ENCODE measurements around the gene SERPINF2. TPM values are rescaled to one million over a fixed set of nuclear protein-coding genes. Genes with fewer than 3 reads are reported as not detected.
A peak's percentile ranks its signal among the peaks of the same experiment; 100 is the strongest.

Gene SERPINF2
- polyA plus RNA-seq, 1 of the 3 experiments (the other 2 are of a cell fraction): 0.26 TPM

DNA sequence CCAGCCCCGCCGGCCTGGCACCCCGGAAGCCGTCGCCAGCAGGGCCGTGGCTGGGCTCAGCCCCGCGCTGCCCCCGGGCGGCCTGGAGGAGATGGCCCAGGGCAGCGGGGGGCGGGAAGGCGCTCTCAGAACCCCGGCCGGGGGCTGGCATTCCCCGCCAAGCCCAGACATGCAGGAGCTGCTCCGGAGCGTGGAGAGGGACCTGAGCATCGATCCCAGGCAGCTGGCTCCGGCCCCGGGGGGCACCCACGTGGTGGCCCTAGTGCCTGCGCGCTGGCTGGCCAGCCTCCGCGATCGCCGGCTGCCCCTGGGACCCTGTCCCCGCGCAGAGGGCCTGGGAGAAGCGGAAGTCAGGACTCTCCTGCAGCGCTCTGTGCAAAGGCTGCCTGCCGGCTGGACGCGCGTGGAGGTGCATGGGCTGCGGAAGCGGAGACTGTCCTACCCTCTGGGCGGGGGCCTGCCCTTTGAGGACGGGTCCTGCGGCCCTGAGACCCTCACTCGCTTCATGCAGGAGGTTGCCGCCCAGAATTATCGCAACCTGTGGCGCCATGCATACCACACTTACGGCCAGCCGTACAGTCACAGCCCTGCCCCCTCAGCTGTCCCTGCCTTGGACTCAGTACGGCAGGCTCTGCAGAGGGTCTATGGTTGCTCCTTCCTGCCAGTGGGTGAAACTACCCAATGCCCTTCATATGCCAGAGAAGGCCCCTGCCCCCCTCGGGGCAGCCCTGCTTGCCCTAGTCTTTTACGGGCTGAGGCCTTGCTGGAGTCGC is 17.6 kb upstream of the SERPINF2 start (continued):
- TF ChIP-seq RAD21 (IDR thresholded peaks at IDR 0.05; ENCODE audit: low read length): no peak
- TF ChIP-seq POLR2AphosphoS5 (IDR thresholded peaks at IDR 0.05; ENCODE audit: low read depth, low read length): no peak
- TF ChIP-seq TCF12 (IDR thresholded peaks at IDR 0.05): no peak
- TF ChIP-seq TEAD4 (IDR thresholded peaks at IDR 0.05; ENCODE audit: borderline replicate concordance, insufficient read depth): no peak
- TF ChIP-seq USF2 (IDR thresholded peaks at IDR 0.05; ENCODE audit: borderline replicate concordance, low read depth, low read length): no peak
- TF ChIP-seq, protein P1, sequence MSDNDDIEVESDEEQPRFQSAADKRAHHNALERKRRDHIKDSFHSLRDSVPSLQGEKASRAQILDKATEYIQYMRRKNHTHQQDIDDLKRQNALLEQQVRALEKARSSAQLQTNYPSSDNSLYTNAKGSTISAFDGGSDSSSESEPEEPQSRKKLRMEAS (IDR thresholded peaks at IDR 0.05; ENCODE audit: low read depth): no peak
- TF ChIP-seq NFIC (IDR thresholded peaks at IDR 0.05; ENCODE audit: borderline replicate concordance): no peak

DNA sequence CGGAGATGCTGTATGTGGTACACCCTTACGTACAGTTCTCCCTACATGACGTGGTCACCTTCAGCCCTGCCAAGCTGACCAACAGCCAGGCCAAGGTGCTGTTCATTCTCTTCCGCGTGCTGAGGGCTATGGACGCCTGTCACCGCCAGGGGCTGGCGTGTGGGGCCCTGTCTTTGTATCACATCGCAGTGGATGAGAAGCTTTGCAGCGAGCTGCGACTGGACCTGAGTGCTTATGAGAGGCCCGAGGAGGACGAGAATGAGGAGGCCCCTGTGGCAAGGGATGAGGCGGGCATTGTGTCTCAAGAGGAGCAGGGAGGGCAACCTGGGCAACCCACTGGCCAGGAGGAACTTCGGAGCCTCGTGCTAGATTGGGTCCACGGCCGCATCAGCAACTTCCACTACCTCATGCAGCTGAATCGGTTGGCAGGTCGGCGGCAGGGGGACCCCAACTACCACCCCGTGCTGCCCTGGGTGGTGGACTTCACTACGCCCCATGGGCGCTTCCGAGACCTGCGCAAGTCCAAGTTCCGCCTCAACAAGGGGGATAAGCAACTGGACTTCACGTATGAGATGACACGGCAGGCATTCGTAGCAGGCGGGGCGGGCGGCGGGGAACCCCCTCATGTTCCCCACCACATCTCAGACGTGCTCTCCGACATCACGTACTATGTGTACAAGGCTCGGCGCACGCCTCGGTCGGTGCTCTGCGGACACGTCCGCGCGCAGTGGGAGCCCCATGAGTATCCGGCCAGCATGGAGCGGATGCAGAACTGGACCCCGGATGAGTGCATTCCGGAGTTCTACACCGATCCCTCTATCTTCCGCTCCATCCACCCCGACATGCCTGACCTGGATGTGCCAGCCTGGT is 16.8 kb upstream of the SERPINF2 start:
- Histone ChIP-seq H3K27ac (ENCODE audit: low read depth in 2 of 2, low read length in 1 of 2) (no peak overlapping the region), H3K4me2 (peak overlapping the region; percentile 98), H3K79me2 (ENCODE audit: insufficient read depth) (peaks cover 4% of the 10 kb centered on the region; the same call in 1 of the 2 replicates), H3F3A (replicated peaks; ENCODE audit: insufficient read depth) (peaks cover 10% of the 10 kb centered on the region), H2AFZ (ENCODE audit: low read depth) (no peak overlapping the region), H3K9ac (no peak overlapping the region), H3K27me3 (ENCODE audit: insufficient read depth) (no peaks in the 10 kb centered on the region), H3K4me1 (ENCODE audit: control insufficient read depth in 1 of 2, insufficient read depth in 2 of 2, low read depth in 1 of 2, low read length in 1 of 2) (peaks cover 0 to 8% of the 10 kb centered on the region in 2 experiments; a peak in 2 of 4 replicates), H3K9me3 (no peaks in the 10 kb centered on the region), H3K9me2 (no peaks in the 10 kb centered on the region), H3K4me3 (ENCODE audit: low read depth in 2 of 2, low read length in 1 of 2) (peak overlapping the region in 1 of 2 experiments; percentile 68; a peak in 1 of 4 replicates), H4K20me1 (ENCODE audit: insufficient read depth) (no peaks in the 10 kb centered on the region), H3K36me3 (replicated peaks in 1 of 2; ENCODE audit: control insufficient read depth in 1 of 2, insufficient read depth in 2 of 2, low read length in 1 of 2) (peaks cover 0 to 31% of the 10 kb centered on the region in 2 experiments)
- peak; percentile 20 for DNase-seq
- ChIA-PET POLR2A (interaction anchor here (1.6 kb wide), 2 partner anchors 9 to 58 kb away, joined by 5 read pairs; no protein-coding TSS in a partner anchor), CTCF (interaction anchor here (0.6 to 0.8 kb wide), 3 partner anchors 58 to 519 kb away, joined by 3 to 4 read pairs (median 4); no protein-coding TSS in a partner anchor)
- WGBS (ENCODE audit: low lambda C conversion rate): 96% methylated on average over 34 of the region's 54 CpGs
- TF ChIP-seq TEAD4 (IDR thresholded peaks at IDR 0.05; ENCODE audit: borderline replicate concordance, insufficient read depth) (no peak), ZBTB33 (IDR thresholded peaks at IDR 0.05; ENCODE audit: borderline replicate concordance, low read depth) (no peak), TAF1 (IDR thresholded peaks at IDR 0.05; ENCODE audit: borderline replicate concordance, low read depth, low read length) (no peak), USF2 (IDR thresholded peaks at IDR 0.05; ENCODE audit: borderline replicate concordance, low read depth, low read length) (no peak), TCF12 (IDR thresholded peaks at IDR 0.05) (no peak), FOXM1 (IDR thresholded peaks at IDR 0.05; ENCODE audit: low read depth) (no peak), GATA2 (CRISPR knock-in tag; IDR thresholded peaks at IDR 0.05) (no peak), FOSL2 (IDR thresholded peaks at IDR 0.05; ENCODE audit: borderline replicate concordance, low read depth) (no peak), ELF1 (IDR thresholded peaks at IDR 0.05) (no peak), EZH2phosphoT487 (IDR thresholded peaks at IDR 0.05; ENCODE audit: borderline replicate concordance, low read depth) (no peak)
- TF ChIP-seq, protein P2, sequence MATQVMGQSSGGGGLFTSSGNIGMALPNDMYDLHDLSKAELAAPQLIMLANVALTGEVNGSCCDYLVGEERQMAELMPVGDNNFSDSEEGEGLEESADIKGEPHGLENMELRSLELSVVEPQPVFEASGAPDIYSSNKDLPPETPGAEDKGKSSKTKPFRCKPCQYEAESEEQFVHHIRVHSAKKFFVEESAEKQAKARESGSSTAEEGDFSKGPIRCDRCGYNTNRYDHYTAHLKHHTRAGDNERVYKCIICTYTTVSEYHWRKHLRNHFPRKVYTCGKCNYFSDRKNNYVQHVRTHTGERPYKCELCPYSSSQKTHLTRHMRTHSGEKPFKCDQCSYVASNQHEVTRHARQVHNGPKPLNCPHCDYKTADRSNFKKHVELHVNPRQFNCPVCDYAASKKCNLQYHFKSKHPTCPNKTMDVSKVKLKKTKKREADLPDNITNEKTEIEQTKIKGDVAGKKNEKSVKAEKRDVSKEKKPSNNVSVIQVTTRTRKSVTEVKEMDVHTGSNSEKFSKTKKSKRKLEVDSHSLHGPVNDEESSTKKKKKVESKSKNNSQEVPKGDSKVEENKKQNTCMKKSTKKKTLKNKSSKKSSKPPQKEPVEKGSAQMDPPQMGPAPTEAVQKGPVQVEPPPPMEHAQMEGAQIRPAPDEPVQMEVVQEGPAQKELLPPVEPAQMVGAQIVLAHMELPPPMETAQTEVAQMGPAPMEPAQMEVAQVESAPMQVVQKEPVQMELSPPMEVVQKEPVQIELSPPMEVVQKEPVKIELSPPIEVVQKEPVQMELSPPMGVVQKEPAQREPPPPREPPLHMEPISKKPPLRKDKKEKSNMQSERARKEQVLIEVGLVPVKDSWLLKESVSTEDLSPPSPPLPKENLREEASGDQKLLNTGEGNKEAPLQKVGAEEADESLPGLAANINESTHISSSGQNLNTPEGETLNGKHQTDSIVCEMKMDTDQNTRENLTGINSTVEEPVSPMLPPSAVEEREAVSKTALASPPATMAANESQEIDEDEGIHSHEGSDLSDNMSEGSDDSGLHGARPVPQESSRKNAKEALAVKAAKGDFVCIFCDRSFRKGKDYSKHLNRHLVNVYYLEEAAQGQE (IDR thresholded peaks at IDR 0.05; ENCODE audit: low read depth, low read length): no peak
- TF ChIP-seq, protein P3, sequence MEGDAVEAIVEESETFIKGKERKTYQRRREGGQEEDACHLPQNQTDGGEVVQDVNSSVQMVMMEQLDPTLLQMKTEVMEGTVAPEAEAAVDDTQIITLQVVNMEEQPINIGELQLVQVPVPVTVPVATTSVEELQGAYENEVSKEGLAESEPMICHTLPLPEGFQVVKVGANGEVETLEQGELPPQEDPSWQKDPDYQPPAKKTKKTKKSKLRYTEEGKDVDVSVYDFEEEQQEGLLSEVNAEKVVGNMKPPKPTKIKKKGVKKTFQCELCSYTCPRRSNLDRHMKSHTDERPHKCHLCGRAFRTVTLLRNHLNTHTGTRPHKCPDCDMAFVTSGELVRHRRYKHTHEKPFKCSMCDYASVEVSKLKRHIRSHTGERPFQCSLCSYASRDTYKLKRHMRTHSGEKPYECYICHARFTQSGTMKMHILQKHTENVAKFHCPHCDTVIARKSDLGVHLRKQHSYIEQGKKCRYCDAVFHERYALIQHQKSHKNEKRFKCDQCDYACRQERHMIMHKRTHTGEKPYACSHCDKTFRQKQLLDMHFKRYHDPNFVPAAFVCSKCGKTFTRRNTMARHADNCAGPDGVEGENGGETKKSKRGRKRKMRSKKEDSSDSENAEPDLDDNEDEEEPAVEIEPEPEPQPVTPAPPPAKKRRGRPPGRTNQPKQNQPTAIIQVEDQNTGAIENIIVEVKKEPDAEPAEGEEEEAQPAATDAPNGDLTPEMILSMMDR (IDR thresholded peaks at IDR 0.05): no peak
- TF ChIP-seq, protein P1 (IDR thresholded peaks at IDR 0.05; ENCODE audit: low read depth): no peak
